Gastroesophageal sphincter (tissue), 3 donors: Measurements from ENCODE around the gene TNRC6A.
"Not testable (repeated sequence)": the region's sequence is repeated elsewhere in the genome, so short reads cannot be mapped to it uniquely, and the experiment has no call there.

Experiments
- CTCF ChIP-seq, 4 experiments: fragments of 200-600 bp in 2 of 4; fragments of 450-650 bp in 2 of 4; sonication (generic) in 1 of 4; IDR thresholded peaks; one replicate each; pipeline ENCODE4 v1.5.1; 2017 to 2019; ENCODE audit warnings: antibody characterized with exemption in 4 of 4, mild to moderate bottlenecking in 2 of 4, moderate library complexity in 2 of 4
- POLR2A ChIP-seq, 2 donors: fragments of 450-650 bp; IDR thresholded peaks; one replicate each; pipeline ENCODE4 v1.6.1; 2017; ENCODE audit warnings: antibody characterized with exemption in 2 of 2, mild to moderate bottlenecking in 2 of 2, moderate library complexity in 1 of 2

- not testable (repeated sequence) for TF ChIP-seq CTCF, POLR2A (IDR thresholded peaks at IDR 0.05)
These were observed 115.5 kb downstream of the TNRC6A start for GRCh38 chr16:24845031-24845365.
